Measurements from ENCODE around the gene CCDC141. TPM values are rescaled to one million over a fixed set of nuclear protein-coding genes. Genes with fewer than 3 reads are reported as not detected.

The CCDC141 gene
- total RNA-seq, 1 donor from 2014 or later, result not detected

- no peak overlapping the region for H3K4me3 ChIP-seq (ENCODE audit: low read depth, low read length)
- TF ChIP-seq, protein P1, sequence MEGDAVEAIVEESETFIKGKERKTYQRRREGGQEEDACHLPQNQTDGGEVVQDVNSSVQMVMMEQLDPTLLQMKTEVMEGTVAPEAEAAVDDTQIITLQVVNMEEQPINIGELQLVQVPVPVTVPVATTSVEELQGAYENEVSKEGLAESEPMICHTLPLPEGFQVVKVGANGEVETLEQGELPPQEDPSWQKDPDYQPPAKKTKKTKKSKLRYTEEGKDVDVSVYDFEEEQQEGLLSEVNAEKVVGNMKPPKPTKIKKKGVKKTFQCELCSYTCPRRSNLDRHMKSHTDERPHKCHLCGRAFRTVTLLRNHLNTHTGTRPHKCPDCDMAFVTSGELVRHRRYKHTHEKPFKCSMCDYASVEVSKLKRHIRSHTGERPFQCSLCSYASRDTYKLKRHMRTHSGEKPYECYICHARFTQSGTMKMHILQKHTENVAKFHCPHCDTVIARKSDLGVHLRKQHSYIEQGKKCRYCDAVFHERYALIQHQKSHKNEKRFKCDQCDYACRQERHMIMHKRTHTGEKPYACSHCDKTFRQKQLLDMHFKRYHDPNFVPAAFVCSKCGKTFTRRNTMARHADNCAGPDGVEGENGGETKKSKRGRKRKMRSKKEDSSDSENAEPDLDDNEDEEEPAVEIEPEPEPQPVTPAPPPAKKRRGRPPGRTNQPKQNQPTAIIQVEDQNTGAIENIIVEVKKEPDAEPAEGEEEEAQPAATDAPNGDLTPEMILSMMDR (conservative IDR thresholded peaks at IDR 0.05; ENCODE audit: low read depth, low read length), result no peak
- DNase-seq (ENCODE audit: low read depth), result no peak
Observed at GRCh38 chr2:178836807-178837206, 213.1 kb downstream of the CCDC141 start.

DNA sequence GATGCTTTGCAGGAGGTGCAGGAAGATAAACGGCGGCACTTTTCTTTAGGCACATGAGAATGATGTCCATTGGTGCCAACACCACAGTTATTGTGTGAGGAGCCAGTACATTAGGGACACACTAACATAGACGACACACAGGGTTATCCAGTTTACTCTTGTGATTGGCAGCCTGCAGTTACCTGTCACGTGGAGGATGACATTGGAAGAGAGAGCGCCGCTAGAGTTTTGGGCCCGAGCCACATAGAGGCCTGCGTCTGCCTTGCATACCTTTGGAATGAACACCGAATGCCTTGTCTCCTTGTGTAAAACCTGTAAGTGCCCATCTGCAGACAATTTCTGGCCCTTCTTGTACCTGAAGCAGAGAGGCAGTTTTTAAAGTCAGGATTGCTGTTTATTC lies 215.9 kb downstream of the CCDC141 start:
- TF ChIP-seq, protein P1 (conservative IDR thresholded peaks at IDR 0.05; ENCODE audit: low read depth, low read length), result no peak
- no peak for DNase-seq (ENCODE audit: low read depth)
- no peak overlapping the region for H3K4me3 ChIP-seq (ENCODE audit: low read depth, low read length)

DNA sequence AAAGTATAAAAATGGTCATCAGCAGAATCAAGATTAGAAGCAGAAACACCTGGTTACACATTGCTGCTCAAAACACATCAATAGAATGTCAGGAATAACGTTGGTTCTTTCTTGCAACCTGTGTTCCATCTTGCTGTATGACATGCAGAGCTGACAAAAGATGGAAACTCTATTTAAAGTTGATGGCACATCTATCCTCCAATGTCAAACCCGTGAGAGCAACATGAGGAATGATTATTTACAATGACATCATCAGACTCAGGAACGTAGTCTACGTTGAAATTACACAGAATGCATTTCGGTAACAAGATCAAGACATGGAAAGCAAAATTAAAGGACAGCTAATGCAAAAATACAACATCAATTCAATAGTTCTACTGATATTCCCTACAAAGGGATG lies 216.6 kb downstream of the CCDC141 start:
- DNase-seq (ENCODE audit: low read depth), result no peak
- TF ChIP-seq, protein P1 (conservative IDR thresholded peaks at IDR 0.05; ENCODE audit: low read depth, low read length), result no peak
- no peak overlapping the region for H3K4me3 ChIP-seq (ENCODE audit: low read depth, low read length)

DNA sequence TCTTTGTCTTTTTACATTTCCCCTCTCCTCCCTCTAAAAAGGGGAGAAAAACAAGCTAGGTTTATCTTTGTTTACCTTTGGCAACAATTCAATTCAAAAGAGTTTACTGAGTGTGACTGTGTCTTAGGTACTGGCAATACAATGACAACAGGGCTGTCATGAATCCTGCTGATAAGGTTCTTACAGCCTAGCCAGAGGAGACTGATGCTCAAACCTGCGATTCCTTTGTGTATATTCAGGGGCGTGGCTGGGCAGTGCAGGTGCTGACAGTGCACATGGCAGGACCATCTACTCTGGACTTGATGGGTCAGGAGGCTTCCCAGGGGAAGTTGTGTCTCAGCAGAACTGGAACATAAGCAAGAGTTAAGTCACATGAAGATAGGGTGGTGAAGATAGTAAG lies 219.5 kb downstream of the CCDC141 start:
- TF ChIP-seq, protein P1 (conservative IDR thresholded peaks at IDR 0.05; ENCODE audit: low read depth, low read length), result no peak
- H3K4me3 ChIP-seq (ENCODE audit: low read depth, low read length), result no peak overlapping the region
- no peak for DNase-seq (ENCODE audit: low read depth)

DNA sequence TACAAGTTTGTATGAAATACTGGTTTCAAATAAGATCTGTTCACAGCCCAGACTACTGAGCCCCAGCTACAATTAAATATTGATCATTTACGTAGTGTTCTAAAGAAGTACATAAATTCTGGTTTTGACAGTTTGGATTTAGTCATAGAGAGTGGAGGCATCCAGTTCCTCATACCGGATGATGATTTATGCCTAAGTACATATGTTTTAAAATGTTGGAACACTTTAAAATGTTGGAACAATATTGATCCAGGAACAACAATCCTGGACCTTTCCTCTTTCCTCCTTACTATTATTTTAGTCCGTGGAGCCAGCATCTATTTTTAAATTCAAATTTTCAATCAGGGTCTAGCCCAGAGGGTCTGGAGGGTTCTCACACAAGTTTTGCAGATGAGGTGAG lies 220.0 kb downstream of the CCDC141 start:
- DNase-seq (ENCODE audit: low read depth), result no peak
- TF ChIP-seq, protein P1 (conservative IDR thresholded peaks at IDR 0.05; ENCODE audit: low read depth, low read length), result no peak
- no peak overlapping the region for H3K4me3 ChIP-seq (ENCODE audit: low read depth, low read length)

DNA sequence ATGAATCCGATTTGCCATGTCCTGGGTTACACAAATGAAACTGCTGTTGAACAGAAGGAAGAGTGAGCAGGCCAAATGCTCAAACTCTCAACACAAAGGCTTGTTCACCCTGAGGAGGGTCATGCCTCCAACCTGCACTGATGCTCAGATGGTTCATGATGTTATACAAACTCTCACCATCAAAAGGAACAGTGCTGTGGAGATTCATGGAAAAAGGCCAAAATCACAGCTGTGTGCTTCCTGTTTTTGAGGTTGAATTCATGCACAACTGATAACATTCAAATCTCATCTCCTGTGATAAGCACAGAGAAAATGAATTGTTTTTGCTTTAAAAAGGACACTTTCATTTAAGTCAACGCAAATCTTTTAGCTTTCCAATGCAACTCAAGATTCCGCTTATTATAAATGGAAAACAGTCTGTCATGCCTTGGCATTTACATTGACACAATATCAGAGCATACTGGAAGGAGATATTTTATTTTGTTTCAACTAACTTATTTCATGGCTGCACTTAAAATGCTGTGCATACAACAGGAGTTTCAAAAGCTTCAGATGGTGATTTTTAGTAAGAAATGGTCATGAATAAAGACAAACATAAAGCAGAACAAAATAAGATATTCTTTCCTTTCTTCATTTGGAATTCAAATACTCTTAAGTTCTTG lies 220.5 kb downstream of the CCDC141 start:
- DNase-seq (ENCODE audit: low read depth), result no peak
- TF ChIP-seq, protein P1 (conservative IDR thresholded peaks at IDR 0.05; ENCODE audit: low read depth, low read length), result no peak
- H3K4me3 ChIP-seq (ENCODE audit: low read depth, low read length), result no peak overlapping the region

- H3K4me3 ChIP-seq (ENCODE audit: low read depth, low read length), result no peak overlapping the region
- DNase-seq (ENCODE audit: low read depth), result no peak
- TF ChIP-seq, protein P1 (conservative IDR thresholded peaks at IDR 0.05; ENCODE audit: low read depth, low read length), result no peak
Observed at GRCh38 chr2:178828486-178828881, 221.5 kb downstream of the CCDC141 start.

All from epithelial cell of proximal tubule (primary cell).